ENCODE measurements around the gene HHAT. TPM values are rescaled to one million over a fixed set of nuclear protein-coding genes. Genes with fewer than 3 reads are reported as not detected.

HHAT gene
- polyA plus RNA-seq, 1 donor (not counting 4 experiments of a cell fraction or from before 2014, with no cell fraction given), result 3.8 TPM

DNA sequence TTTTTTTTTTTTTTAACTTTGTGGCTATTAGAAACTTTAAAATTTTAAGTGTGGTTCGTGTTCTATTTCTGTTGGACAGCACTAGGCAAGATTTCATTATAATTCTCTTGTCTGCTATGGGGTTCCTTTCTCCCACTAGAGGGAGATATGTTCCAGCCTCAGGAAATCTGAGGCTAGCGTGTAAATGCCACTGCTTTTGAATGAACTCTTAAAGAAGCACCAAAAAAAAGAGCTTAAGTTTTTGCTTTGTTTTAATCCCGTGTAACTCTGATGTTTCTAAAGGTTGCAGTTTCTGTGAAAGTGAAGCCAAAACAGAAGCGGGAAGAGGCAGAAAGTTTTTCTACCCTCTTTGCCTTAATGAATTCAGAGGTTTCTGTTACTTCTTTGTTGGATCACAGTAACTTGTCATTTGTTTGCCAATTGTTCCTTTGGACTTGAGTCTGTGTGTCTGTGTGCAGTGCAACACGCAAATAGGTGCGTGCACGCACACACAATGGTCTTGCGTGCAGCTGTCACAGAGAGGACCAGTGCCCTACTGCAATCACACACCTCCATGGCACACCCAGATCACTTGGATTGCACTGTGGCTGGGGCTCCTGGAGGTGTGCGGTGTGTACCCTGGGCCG is 32.3 kb downstream of the HHAT start:
- H3K4me2 ChIP-seq (ENCODE audit: control insufficient read depth, extremely low read depth, insufficient read depth, low read depth, low read length), result no peak overlapping the region
- TF ChIP-seq CTCF (optimal IDR thresholded peaks at IDR 0.05 in 1 of 3, IDR thresholded peaks at IDR 0.05 in 1 of 3, conservative IDR thresholded peaks at IDR 0.05 in 1 of 3; ENCODE audit: extremely low read depth in 1 of 3, insufficient read depth in 2 of 3, low read length in 3 of 3) (peak; percentile 29 to 62 (median 57)), EZH2 (IDR thresholded peaks at IDR 0.05; ENCODE audit: low read length) (no peak)
- H3K4me3 ChIP-seq (ENCODE audit: control insufficient read depth in 2 of 3, extremely low read depth in 1 of 3, insufficient read depth in 2 of 3, low read depth in 1 of 3, low read length in 3 of 3), result no peak overlapping the region
- H4K20me1 ChIP-seq (ENCODE audit: control insufficient read depth, extremely low read depth, insufficient read depth, low read length), result no peaks in the 10 kb centered on the region
- FAIRE-seq (no peak), DNase-seq (ENCODE audit: low read depth, low spot score) (no peak)
- no peaks in the 10 kb centered on the region for H3K9me3 ChIP-seq (ENCODE audit: control insufficient read depth, low read depth, low read length)
- no peaks in the 10 kb centered on the region for H3K36me3 ChIP-seq (ENCODE audit: control insufficient read depth in 2 of 2, extremely low read depth in 1 of 2, insufficient read depth in 2 of 2, low read length in 2 of 2)
- H3K4me1 ChIP-seq (ENCODE audit: control insufficient read depth, extremely low read depth, insufficient read depth, low read length), result peaks cover 11% of the 10 kb centered on the region
- no peaks in the 10 kb centered on the region for H3K27me3 ChIP-seq (ENCODE audit: control insufficient read depth, extremely low read depth, insufficient read depth, low read length)
- no peaks in the 10 kb centered on the region for H3K79me2 ChIP-seq (ENCODE audit: control insufficient read depth, insufficient read depth, low read length)
- no peaks in the 10 kb centered on the region for H3K9me1 ChIP-seq (ENCODE audit: control insufficient read depth, extremely low read depth, insufficient read depth, low read length)
- no peak overlapping the region for H2AFZ ChIP-seq (ENCODE audit: control insufficient read depth, low read length)
- no peak overlapping the region for H3K9ac ChIP-seq (ENCODE audit: control insufficient read depth, extremely low read depth, insufficient read depth, low read length)
- dilution Hi-C loops (cut with MboI; ENCODE audit: extremely low pct_ligation_motif_present, low sequenced_read_pairs), result no loop called here
- no peak overlapping the region for H3K27ac ChIP-seq (ENCODE audit: control insufficient read depth, insufficient read depth, low read length)

GRCh38 chr1:210361665-210362064 is 33.0 kb downstream of the HHAT start:
- DNase-seq (ENCODE audit: low read depth, low spot score), result no peak
- Histone ChIP-seq H3K36me3 (ENCODE audit: control insufficient read depth in 2 of 2, extremely low read depth in 1 of 2, insufficient read depth in 2 of 2, low read length in 2 of 2) (no peaks in the 10 kb centered on the region), H3K79me2 (ENCODE audit: control insufficient read depth, insufficient read depth, low read length) (no peaks in the 10 kb centered on the region), H3K27ac (ENCODE audit: control insufficient read depth, insufficient read depth, low read length) (no peak overlapping the region), H3K4me1 (ENCODE audit: control insufficient read depth, extremely low read depth, insufficient read depth, low read length) (peaks cover 11% of the 10 kb centered on the region), H3K27me3 (ENCODE audit: control insufficient read depth, extremely low read depth, insufficient read depth, low read length) (no peaks in the 10 kb centered on the region), H3K9ac (ENCODE audit: control insufficient read depth, extremely low read depth, insufficient read depth, low read length) (no peak overlapping the region), H3K9me1 (ENCODE audit: control insufficient read depth, extremely low read depth, insufficient read depth, low read length) (no peaks in the 10 kb centered on the region), H3K9me3 (ENCODE audit: control insufficient read depth, low read depth, low read length) (no peaks in the 10 kb centered on the region), H2AFZ (ENCODE audit: control insufficient read depth, low read length) (no peak overlapping the region), H4K20me1 (ENCODE audit: control insufficient read depth, extremely low read depth, insufficient read depth, low read length) (no peaks in the 10 kb centered on the region), H3K4me3 (ENCODE audit: control insufficient read depth in 2 of 3, extremely low read depth in 1 of 3, insufficient read depth in 2 of 3, low read depth in 1 of 3, low read length in 3 of 3) (no peak overlapping the region), H3K4me2 (ENCODE audit: control insufficient read depth, extremely low read depth, insufficient read depth, low read depth, low read length) (no peak overlapping the region)
- dilution Hi-C loops (cut with MboI; ENCODE audit: extremely low pct_ligation_motif_present, low sequenced_read_pairs), result no loop called here
- TF ChIP-seq EZH2 (IDR thresholded peaks at IDR 0.05; ENCODE audit: low read length), result no peak
- TF ChIP-seq CTCF (optimal IDR thresholded peaks at IDR 0.05 in 1 of 3, IDR thresholded peaks at IDR 0.05 in 1 of 3, conservative IDR thresholded peaks at IDR 0.05 in 1 of 3; ENCODE audit: extremely low read depth in 1 of 3, insufficient read depth in 2 of 3, low read length in 3 of 3), result no peak
- no peak for FAIRE-seq
